Inflammatory macrophage (primary cell): ENCODE results near the gene ARGFX.
"Not testable (repeated sequence)": the region's sequence is repeated elsewhere in the genome, so short reads cannot be mapped to it uniquely, and the experiment has no call there.

ENCODE experiments used
- DNase-seq, 2 donors: peaks; one replicate each; pipeline ENCODE4 v3.0.0-alpha.2; 2020 to 2022
- total RNA-seq, 18 experiments: gene quantifications; one replicate each; lab custom pipeline; 2026; ENCODE audit warnings: mixed read lengths in 6 of 18, inconsistent platforms in 2 of 18; lab: John Stamatoyannopoulos, UW

Gene ARGFX
- 0 to 0.09 (median 0) reads per million in 18 experiments for total RNA-seq

GRCh38 chr3:121567649-121568048, at the start of gene ARGFX:
ARGFX (plus strand) TSS chr3:121567949; CDS start chr3:121570714, 2,765 bp downstream.
- no peak for DNase-seq

GRCh38 chr3:121517953-121518655, 49.6 kb upstream of the ARGFX start:
- no peak for DNase-seq

- DNase-seq = no peak
Measured at GRCh38 chr3:121520510-121520909, 47.2 kb upstream of the ARGFX start.

- DNase-seq = no peak
Measured at GRCh38 chr3:121529308-121529707, 38.4 kb upstream of the ARGFX start.

GRCh38 chr3:121531269-121531668, 36.5 kb upstream of the ARGFX start:
- no peak for DNase-seq

- no peak for DNase-seq
Measured at GRCh38 chr3:121542924-121543323, 24.8 kb upstream of the ARGFX start.

- DNase-seq = peak in 1 of 2 donors; percentile 3
Measured at GRCh38 chr3:121545049-121545573, 22.6 kb upstream of the ARGFX start.

GRCh38 chr3:121545574-121546455, 21.9 kb upstream of the ARGFX start, which contains the start of gene POLQ:
POLQ (minus strand) TSS chr3:121545988; CDS start chr3:121545877, 111 bp downstream.
- peak; percentile 97 for DNase-seq

GRCh38 chr3:121552379-121552778, 15.4 kb upstream of the ARGFX start:
- no peak for DNase-seq

- DNase-seq = no peak
Measured at GRCh38 chr3:121552797-121553196, 15.0 kb upstream of the ARGFX start.

- DNase-seq = no peak
Measured at GRCh38 chr3:121557426-121557934, 10.3 kb upstream of the ARGFX start.

GRCh38 chr3:121562148-121562547, 5.6 kb upstream of the ARGFX start:
- DNase-seq = no peak

- DNase-seq = no peak
Measured at GRCh38 chr3:121566773-121567172, 976 bp upstream of the ARGFX start.

- DNase-seq = no peak
Measured at GRCh38 chr3:121574449-121574848, 6.7 kb downstream of the ARGFX start.

GRCh38 chr3:121581691-121582090, 13.9 kb downstream of the ARGFX start:
- no peak for DNase-seq

GRCh38 chr3:121584418-121584817, 16.7 kb downstream of the ARGFX start:
- DNase-seq = no peak

GRCh38 chr3:121592856-121593702, 25.3 kb downstream of the ARGFX start, which contains the start of gene FBXO40:
FBXO40 (plus strand) TSS chr3:121593379; CDS start chr3:121620576, 27,197 bp downstream.
- DNase-seq = no peak

- not testable (repeated sequence) for DNase-seq
Measured at GRCh38 chr3:121593806-121594205, 26.1 kb downstream of the ARGFX start.

- no peak for DNase-seq
Measured at GRCh38 chr3:121594850-121595249, 27.1 kb downstream of the ARGFX start.

GRCh38 chr3:121595765-121596406, 28.1 kb downstream of the ARGFX start:
- DNase-seq = no peak

GRCh38 chr3:121598564-121598963, 30.8 kb downstream of the ARGFX start:
- DNase-seq = no peak
